SK-N-SH (cell line): Measurements from ENCODE around the gene SASH1.

Source experiments
- CTCF ChIP-seq: fragments of 200-600 bp; sonication (generic); IDR thresholded peaks from 2 replicates; pipeline ENCODE4 v1.6.1; 2017; ENCODE audit warnings: antibody characterized with exemption, mild to moderate bottlenecking, moderate library complexity
- RCOR1 ChIP-seq: fragments of 150-350 bp; IDR thresholded peaks from 2 replicates; pipeline ENCODE4 v1.6.1; 2017; ENCODE audit warnings: antibody characterized with exemption, low read length
- RFX5 ChIP-seq: IDR thresholded peaks from 2 replicates; pipeline ENCODE4 v1.6.1; 2012; ENCODE audit warnings: mild to moderate bottlenecking, improper control_type of control experiment, low read length
- SIN3A ChIP-seq: IDR thresholded peaks from 2 replicates; pipeline ENCODE4 v1.6.1; 2012; ENCODE audit warnings: low read depth, mild to moderate bottlenecking, low read length, moderate library complexity, borderline replicate concordance
- YY1 ChIP-seq: IDR thresholded peaks from 2 replicates; pipeline ENCODE4 v1.4.0; 2012; ENCODE audit warnings: low read depth, mild to moderate bottlenecking

GRCh38 chr6:148401571-148401970 is 58.9 kb downstream of the SASH1 start:
- TF ChIP-seq YY1 (no peak), SIN3A (no peak), RFX5 (no peak), RCOR1 (no peak), CTCF (no peak)
